Activated naive CD8-positive, alpha-beta T cell treated with anti-CD3 and anti-CD28 coated beads, Interleukin-2, amount 50 U/mL, for 24 hours (primary cell): ENCODE data around the gene HIPK2.

Experiments used
- ATAC-seq: fragments of 150-1000 bp; cut with Tn5 transposase; one replicate; pipeline ENCODE4 v1.10.0; 2021
- DNase-seq: peaks from one replicate; pipeline ENCODE4 v3.0.0; 2021
- H3K27ac Mint-ChIP-seq: one replicate; pipeline ENCODE4 v1.8.0; 2021; ENCODE audit warnings: mild to moderate bottlenecking, mixed read lengths
- H3K27me3 Mint-ChIP-seq: one replicate; pipeline ENCODE4 v1.8.0; 2021; ENCODE audit warnings: mixed read lengths
- H3K36me3 Mint-ChIP-seq: one replicate; pipeline ENCODE4 v1.8.0; 2021; ENCODE audit warnings: low read depth, mixed read lengths
- H3K4me1 Mint-ChIP-seq: one replicate; pipeline ENCODE4 v1.8.0; 2021; ENCODE audit warnings: mixed read lengths
- H3K4me3 Mint-ChIP-seq: one replicate; pipeline ENCODE4 v1.8.0; 2021; ENCODE audit warnings: mild to moderate bottlenecking, moderate library complexity, mixed read lengths
- H3K9me3 Mint-ChIP-seq: one replicate; pipeline ENCODE4 v1.8.0; 2021; ENCODE audit warnings: mixed read lengths

HIPK2 gene

DNA sequence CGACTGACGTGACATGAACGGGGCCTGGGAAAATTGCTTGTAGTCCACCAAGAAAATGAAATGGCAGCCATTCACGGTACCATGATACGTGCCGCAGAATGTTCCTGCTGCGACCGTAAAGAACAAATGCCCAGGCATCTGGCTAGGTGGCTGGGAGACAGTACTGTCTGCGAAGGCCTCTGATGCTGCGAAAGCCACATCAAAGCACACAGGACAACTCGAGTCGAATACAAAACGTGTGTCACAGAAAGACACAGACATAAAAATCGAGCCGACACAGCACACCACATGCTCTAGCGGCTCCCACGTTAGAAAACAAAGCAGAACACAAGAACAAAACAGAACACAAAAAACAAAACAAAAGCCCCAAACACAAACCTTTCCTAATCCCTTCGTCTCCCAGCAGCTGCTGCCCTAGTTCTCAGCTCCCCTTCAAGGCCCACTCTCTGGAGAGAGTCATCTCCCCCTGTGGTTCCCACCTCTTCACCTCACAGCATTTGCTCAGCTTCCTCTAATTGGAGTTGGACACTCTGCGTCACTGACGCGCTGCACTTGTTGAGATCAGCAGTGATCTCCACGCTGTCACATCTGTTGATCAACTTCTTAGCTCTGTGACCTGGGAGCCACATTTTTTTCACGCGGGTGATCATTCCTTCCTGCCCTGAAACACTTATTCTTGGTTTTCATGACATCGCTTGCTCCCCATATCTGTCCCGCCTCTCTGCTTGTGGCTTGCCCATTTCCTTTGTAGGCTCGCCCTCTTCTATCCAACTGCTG lies 142.1 kb downstream of the HIPK2 start:
- Mint-ChIP-seq H3K9me3 (no peaks in the 10 kb centered on the region), H3K27ac (peak overlapping the region; percentile 91), H3K4me1 (peaks cover 29% of the 10 kb centered on the region), H3K36me3 (peaks cover 17% of the 10 kb centered on the region), H3K4me3 (peak overlapping the region; percentile 72), H3K27me3 (no peaks in the 10 kb centered on the region)
- ATAC-seq (peak; percentile 96), DNase-seq (peak; percentile 64)

DNA sequence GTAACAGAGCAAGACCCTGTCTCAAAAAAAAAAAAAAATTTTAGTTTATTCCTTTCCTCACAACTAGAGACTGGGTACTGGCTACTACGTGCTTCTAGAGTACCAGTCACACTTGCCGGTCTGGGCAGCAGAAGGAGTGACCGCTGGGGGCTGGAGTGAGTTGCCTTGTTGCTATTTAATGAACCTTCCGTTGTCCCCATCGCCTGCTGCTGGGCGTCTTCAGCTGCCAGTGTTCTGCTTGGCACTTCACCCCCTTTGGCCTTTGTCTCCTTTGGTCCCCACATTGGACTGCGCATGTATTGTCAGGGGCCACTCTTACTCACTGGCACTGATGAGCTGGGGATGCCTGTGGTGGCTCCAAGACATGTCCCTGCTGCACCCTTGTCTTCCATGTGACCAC lies 143.7 kb downstream of the HIPK2 start:
- Mint-ChIP-seq H3K27me3 (no peaks in the 10 kb centered on the region), H3K4me1 (peaks cover 43% of the 10 kb centered on the region), H3K4me3 (no peak overlapping the region), H3K36me3 (peaks cover 20% of the 10 kb centered on the region), H3K9me3 (no peaks in the 10 kb centered on the region), H3K27ac (no peak overlapping the region)
- no peak for DNase-seq
- ATAC-seq = no peak

DNA sequence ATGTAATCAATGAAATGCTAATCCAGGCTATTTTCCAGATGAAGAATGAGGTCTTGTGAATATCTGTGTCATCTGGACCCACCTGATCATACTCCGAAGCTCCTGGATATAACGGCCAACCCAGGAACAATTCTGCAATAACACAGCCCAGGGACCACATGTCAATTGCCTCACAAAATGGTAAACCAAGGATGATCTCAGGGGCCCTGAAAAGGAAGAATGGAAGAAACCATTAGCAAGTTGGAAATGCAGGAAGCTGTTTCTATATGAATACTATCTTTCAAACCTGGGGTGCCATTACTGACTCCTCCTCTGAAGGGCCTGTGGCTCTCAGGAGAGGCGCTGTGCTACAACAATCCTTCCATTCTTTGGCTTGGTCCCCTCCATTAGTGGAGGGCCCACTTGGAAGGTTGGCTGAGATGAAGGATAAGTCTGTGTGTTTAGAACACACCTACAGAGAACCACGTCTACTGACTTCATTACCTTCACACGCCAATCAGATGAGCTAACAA lies 146.2 kb downstream of the HIPK2 start:
- ATAC-seq (no peak), DNase-seq (no peak)
- H3K27ac Mint-ChIP-seq = no peak overlapping the region
- H3K27me3 Mint-ChIP-seq = no peaks in the 10 kb centered on the region
- H3K9me3 Mint-ChIP-seq = no peaks in the 10 kb centered on the region
- no peak overlapping the region for H3K4me3 Mint-ChIP-seq
- peaks cover 55% of the 10 kb centered on the region for H3K4me1 Mint-ChIP-seq
- H3K36me3 Mint-ChIP-seq = peaks cover 35% of the 10 kb centered on the region

DNA sequence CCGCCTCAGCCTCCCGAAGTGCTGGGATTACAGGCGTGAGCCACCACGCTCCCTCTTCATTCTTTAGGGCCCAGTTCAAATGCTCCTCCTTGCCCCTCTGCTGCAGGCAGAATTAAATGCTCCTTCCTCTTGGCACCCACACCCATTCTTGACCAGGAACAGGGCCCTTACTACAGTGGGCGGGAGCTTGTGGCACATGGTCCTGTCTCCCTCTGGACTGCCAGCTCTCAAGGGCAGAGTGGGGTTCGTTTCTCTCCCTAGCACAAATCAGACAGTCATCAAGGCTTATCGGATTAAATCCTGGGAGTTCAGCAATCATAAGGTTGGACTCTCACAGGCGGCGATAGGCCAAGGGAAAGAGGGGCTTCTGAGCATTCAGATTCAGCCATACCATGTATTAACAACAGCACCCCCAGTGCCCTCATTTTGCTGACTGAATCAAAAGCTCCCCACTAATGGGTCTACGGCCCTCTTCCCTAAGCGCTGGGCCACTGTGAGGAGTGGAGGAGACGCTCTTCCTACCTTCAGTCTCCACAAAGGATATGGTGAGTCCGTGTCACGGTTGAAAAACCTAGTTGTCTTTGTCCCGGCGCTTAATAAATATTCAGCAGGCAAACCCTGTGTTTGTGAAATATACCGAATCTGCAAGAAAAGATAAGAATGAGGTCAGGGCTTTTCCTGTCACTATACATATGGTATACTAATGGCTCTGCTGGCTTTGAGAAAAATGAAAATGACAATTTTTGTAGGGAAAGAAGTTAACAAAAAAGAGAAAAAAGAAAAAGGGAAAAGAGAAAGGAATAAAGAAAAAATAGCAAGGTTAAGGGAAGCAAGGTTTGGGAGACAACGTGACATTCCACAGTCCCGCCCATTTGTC lies 146.9 kb downstream of the HIPK2 start:
- DNase-seq (no peak), ATAC-seq (no peak)
- H3K36me3 Mint-ChIP-seq = peaks cover 37% of the 10 kb centered on the region
- no peak overlapping the region for H3K4me3 Mint-ChIP-seq
- no peaks in the 10 kb centered on the region for H3K9me3 Mint-ChIP-seq
- no peaks in the 10 kb centered on the region for H3K27me3 Mint-ChIP-seq
- H3K27ac Mint-ChIP-seq = peak overlapping the region; percentile 64
- H3K4me1 Mint-ChIP-seq = peaks cover 51% of the 10 kb centered on the region

DNA sequence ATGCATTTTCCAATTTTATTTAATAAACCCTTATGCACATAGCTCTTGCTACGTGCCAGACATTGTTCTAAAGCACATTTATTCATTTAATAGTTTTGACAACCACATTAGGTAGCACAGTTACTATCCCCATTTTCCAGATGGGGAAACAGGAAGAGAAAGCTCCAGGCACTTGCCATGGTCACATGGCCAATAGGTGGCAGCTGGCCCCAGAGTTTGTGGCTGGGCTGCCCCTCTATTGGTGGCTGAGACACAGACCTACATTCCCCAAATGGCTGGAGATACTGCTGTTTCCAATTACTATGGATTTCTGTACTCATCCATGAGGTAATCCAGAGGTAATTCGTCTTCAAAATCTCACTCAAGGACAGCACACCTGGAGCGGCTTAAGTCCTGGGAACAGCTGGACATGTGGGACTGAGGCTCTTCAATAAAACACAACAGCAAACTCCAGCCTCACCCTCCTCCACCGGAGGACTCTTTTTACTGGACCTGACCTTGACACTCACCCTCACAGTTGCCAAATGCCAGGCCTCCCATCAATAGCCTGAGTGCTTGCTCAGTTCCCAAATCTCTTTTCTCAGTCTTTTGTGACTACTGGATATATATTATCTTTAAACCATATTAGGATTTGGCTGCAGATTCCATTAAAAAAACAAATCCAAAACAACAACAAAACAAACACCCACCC lies 148.3 kb downstream of the HIPK2 start:
- no peaks in the 10 kb centered on the region for H3K9me3 Mint-ChIP-seq
- H3K27ac Mint-ChIP-seq = no peak overlapping the region
- H3K4me1 Mint-ChIP-seq = peaks cover 46% of the 10 kb centered on the region
- peaks cover 39% of the 10 kb centered on the region for H3K36me3 Mint-ChIP-seq
- H3K4me3 Mint-ChIP-seq = no peak overlapping the region
- ATAC-seq (no peak), DNase-seq (no peak)
- H3K27me3 Mint-ChIP-seq = no peaks in the 10 kb centered on the region

DNA sequence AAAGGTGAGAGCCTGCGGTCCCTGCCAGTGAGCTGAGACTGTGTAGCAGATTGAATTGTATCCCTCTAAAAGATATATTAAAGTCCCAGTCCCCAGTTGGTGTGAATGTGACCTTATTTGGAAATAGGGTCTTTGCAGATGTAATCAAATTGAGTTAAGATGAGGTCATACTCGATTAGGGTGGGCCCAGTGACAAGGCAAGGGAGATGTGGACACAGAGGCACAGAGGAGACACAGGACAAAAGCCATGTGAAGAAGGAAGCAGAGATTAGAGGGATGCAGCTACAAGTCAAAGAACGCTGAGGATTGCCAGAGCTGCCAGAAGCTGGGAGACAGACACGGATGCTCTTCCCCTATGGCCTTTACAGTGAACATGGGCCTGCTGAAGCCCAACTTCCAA lies 150.0 kb downstream of the HIPK2 start:
- Mint-ChIP-seq H3K27ac (no peak overlapping the region), H3K4me1 (peaks cover 56% of the 10 kb centered on the region), H3K36me3 (peaks cover 39% of the 10 kb centered on the region), H3K4me3 (no peak overlapping the region), H3K9me3 (no peaks in the 10 kb centered on the region), H3K27me3 (no peaks in the 10 kb centered on the region)
- no peak for DNase-seq
- ATAC-seq = no peak

DNA sequence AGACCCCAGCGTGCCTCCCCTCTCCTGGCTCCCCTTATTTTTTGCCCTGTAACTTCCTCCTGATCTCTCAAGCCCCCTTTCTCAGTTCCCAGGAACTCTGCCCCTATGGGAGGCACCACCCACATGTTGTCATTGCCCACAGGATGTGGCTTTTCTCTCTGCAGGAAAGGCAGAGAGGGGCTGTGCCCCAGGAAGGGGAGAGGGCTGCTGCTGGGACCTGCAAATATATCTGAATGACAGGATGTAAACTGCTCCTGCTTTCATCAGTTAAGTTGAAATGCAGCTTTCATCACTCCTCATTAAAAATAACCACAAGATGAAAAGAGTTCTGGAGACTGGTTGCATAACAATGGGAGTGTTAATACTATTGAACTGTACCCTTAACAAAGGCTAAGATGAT lies 151.0 kb downstream of the HIPK2 start:
- H3K4me1 Mint-ChIP-seq = peaks cover 56% of the 10 kb centered on the region
- no peak overlapping the region for H3K4me3 Mint-ChIP-seq
- peak overlapping the region; percentile 86 for H3K27ac Mint-ChIP-seq
- H3K9me3 Mint-ChIP-seq = no peaks in the 10 kb centered on the region
- ATAC-seq (peak; percentile 30), DNase-seq (no peak)
- H3K36me3 Mint-ChIP-seq = peaks cover 39% of the 10 kb centered on the region
- no peaks in the 10 kb centered on the region for H3K27me3 Mint-ChIP-seq

DNA sequence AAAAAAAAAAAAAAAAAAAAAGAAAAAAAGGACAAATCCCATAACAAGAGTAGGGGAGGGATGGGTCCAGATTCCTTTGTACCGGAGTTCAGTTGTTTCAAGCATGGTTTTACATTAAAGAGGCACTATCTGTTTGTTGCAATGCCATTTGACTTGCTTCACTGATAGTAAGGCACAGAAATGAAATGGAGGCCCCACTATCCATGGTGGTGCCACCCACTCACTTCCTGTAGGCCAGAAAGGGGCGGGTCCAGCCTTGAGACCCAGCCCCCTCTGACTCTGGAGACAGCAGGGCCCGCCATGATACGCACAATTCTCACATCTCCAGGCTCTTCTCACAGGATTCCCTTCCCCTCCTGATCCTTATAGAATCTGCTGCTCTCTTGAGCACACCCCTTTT lies 154.3 kb downstream of the HIPK2 start:
- DNase-seq = no peak
- ATAC-seq = no peak
- Mint-ChIP-seq H3K4me3 (no peak overlapping the region), H3K27me3 (no peaks in the 10 kb centered on the region), H3K9me3 (no peaks in the 10 kb centered on the region), H3K36me3 (peaks cover 30% of the 10 kb centered on the region), H3K27ac (no peak overlapping the region), H3K4me1 (peaks cover 40% of the 10 kb centered on the region)

DNA sequence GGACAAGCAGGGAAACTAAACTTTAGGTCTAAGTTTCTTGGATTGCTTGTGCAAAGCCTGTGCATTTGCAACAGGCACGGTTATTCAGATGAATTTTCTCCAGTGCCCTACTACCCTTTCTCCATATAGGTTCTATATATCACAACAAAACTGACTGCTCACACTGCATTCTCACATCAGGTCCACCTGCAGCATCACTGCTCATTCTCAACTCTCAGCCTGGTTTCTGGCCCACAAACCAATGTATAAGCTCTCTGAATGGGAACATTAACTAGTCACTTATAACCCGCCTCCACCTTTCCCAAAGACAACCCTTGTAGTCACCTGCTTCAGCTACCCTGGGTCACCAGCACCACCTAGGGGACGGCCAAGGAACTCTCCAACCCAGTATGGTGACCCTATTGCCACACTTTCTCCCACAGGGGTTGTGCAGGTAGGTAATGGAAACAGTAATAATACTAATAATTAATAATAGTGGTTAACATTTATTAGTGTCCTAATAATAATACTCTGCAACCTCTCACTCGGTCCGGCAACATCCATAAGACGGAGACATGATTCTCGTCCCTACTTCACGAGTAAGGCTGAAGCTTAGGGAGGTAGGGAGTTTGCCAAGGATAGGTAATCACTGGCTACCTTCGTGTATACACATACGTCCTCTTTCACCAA lies 157.0 kb downstream of the HIPK2 start:
- peak; percentile 74 for DNase-seq
- peaks cover 18% of the 10 kb centered on the region for H3K36me3 Mint-ChIP-seq
- ATAC-seq = peak; percentile 78
- H3K4me1 Mint-ChIP-seq = peaks cover 18% of the 10 kb centered on the region
- H3K9me3 Mint-ChIP-seq = no peaks in the 10 kb centered on the region
- no peaks in the 10 kb centered on the region for H3K27me3 Mint-ChIP-seq
- no peak overlapping the region for H3K4me3 Mint-ChIP-seq
- H3K27ac Mint-ChIP-seq = no peak overlapping the region

DNA sequence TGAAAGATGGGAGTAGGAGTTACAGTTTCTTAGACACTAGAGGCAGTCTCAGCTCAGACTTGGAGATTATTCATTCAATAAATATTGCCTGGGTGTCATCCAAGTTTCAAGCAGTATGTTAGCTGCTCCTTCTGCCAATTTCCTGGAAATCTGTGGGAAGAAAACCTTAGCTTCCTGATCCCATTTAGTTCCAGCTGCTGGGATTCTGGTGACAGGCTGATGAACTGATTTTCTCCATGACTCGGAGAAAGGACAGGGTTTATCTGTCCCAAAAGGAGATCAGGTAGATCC lies 158.5 kb downstream of the HIPK2 start:
- Mint-ChIP-seq H3K4me3 (no peak overlapping the region), H3K27me3 (no peaks in the 10 kb centered on the region), H3K27ac (no peak overlapping the region), H3K9me3 (no peaks in the 10 kb centered on the region), H3K4me1 (peaks cover 12% of the 10 kb centered on the region), H3K36me3 (peaks cover 8% of the 10 kb centered on the region)
- ATAC-seq (no peak), DNase-seq (no peak)

DNA sequence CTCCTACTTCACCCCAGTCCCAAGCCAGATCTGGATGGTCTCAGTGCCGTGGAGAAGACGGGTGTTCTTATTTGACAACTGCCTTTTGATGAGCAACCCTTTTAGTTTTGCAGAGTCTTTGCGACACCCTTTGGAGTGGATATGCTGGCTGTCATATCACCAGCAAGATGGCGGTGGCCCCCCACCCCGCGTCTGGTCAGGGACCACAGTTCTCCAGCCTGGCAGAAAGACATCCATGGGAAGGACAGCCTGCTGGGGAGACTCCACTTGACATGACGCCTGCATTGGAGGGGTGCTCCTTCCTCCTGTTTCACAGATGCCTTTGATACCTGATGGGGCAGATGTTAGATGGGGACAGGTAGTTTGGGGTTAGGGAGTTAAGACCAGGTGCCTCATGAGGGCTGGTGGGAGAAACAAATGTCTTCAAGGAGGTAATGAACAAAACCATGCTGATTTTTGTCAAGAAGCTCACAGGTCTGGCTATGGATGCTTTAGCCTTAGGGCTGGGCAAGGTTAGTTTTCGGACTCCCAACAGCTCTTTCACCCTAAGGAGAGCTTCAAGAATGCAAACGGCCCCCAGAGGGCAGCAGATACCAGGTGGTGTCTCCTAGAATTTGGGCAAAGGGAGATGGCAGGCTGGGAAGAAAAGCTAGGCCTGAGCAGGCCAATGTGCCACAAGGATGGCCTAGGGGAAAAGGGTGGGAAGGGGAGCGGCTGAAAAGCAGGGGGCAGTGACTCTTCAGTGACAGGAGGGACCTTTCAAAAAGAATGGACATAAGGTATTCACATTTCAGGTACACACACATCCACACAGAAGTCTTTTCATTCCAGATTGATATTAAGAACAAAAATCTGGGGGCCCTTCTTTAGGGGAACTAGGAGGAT lies 159.1 kb downstream of the HIPK2 start:
- no peak overlapping the region for H3K27ac Mint-ChIP-seq
- peaks cover 10% of the 10 kb centered on the region for H3K36me3 Mint-ChIP-seq
- DNase-seq = peak; percentile 56
- no peaks in the 10 kb centered on the region for H3K27me3 Mint-ChIP-seq
- peaks cover 8% of the 10 kb centered on the region for H3K4me1 Mint-ChIP-seq
- no peaks in the 10 kb centered on the region for H3K9me3 Mint-ChIP-seq
- H3K4me3 Mint-ChIP-seq = no peak overlapping the region
- ATAC-seq = peak; percentile 38

DNA sequence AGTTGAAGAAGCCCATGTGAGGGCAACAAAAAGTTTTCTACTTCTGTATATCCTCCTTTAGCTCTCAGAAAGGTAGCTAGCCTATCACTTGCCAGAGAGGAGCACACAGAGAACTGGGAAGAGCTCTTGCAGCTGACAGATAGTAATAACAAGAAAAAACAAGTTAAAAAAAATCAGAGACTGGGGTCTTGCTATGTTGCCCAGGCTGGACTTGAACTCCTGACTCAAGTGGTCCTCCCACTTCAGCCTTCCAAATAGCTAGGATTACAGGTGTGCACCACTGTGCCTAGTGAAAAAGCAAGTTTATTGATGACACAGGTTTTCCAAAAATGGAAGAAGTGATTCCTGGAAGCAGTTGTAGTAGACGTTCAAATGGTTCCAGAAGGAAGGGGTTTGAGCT lies 160.7 kb downstream of the HIPK2 start:
- DNase-seq (no peak), ATAC-seq (no peak)
- Mint-ChIP-seq H3K36me3 (peaks cover 12% of the 10 kb centered on the region), H3K9me3 (no peaks in the 10 kb centered on the region), H3K4me3 (no peak overlapping the region), H3K4me1 (no peaks in the 10 kb centered on the region), H3K27me3 (no peaks in the 10 kb centered on the region), H3K27ac (no peak overlapping the region)

DNA sequence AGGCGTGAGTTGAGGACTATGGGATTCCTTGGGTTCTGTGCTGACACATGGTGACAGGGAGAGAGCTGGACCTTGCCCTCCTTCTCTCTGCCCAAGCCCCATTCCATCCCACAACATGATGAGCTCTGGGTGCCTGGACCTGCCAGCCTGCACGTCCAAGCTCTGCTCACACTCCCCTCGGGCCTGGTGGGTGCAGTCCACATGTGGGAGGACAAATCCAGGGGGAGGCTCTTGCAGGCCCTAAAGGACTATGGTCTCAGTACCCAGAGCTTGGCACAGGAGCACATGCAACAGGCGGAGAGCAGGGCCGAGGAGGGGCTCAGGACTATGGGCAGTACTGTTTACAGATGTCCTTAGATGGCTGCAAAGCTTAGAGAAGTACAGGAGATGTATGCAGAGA lies 162.9 kb downstream of the HIPK2 start:
- Mint-ChIP-seq H3K4me1 (no peaks in the 10 kb centered on the region), H3K4me3 (no peak overlapping the region), H3K27me3 (no peaks in the 10 kb centered on the region), H3K9me3 (no peaks in the 10 kb centered on the region), H3K36me3 (peaks cover 9% of the 10 kb centered on the region), H3K27ac (no peak overlapping the region)
- ATAC-seq (no peak), DNase-seq (no peak)
